ENCODE measurements around the gene ATP7B.
"Not testable (repeated sequence)": the region's sequence is repeated elsewhere in the genome, so short reads cannot be mapped to it uniquely, and the experiment has no call there.

The ATP7B gene

GRCh38 chr13:51999921-52000320 is 11.3 kb downstream of the ATP7B start:
- no peak for TF ChIP-seq POLR2A (IDR thresholded peaks at IDR 0.05; ENCODE audit: low read length)
- TF ChIP-seq GATA1 (IDR thresholded peaks at IDR 0.05; ENCODE audit: low read depth, low read length) = no peak
- no peak for DNase-seq

GRCh38 chr13:51999510-51999911 is 11.7 kb downstream of the ATP7B start:
- TF ChIP-seq POLR2A (IDR thresholded peaks at IDR 0.05; ENCODE audit: low read length) (no peak), GATA1 (IDR thresholded peaks at IDR 0.05; ENCODE audit: low read depth, low read length) (no peak)
- no peak for DNase-seq

- DNase-seq = peak in 1 of 2 experiments; percentile 18
- TF ChIP-seq POLR2A (IDR thresholded peaks at IDR 0.05; ENCODE audit: low read length) (no peak), GATA1 (IDR thresholded peaks at IDR 0.05; ENCODE audit: low read depth, low read length) (no peak)
These were observed 12.3 kb downstream of the ATP7B start for GRCh38 chr13:51998723-51999509.

GRCh38 chr13:51997641-51998330 is 13.5 kb downstream of the ATP7B start:
- no peak for TF ChIP-seq GATA1 (IDR thresholded peaks at IDR 0.05; ENCODE audit: low read depth, low read length)
- TF ChIP-seq POLR2A (IDR thresholded peaks at IDR 0.05; ENCODE audit: low read length) = no peak

GRCh38 chr13:51997186-51997585 is 14.1 kb downstream of the ATP7B start:
- no peak for DNase-seq
- TF ChIP-seq POLR2A (IDR thresholded peaks at IDR 0.05; ENCODE audit: low read length) (no peak), GATA1 (IDR thresholded peaks at IDR 0.05; ENCODE audit: low read depth, low read length) (no peak)

More at GRCh38 chr13:51997641-51998330, 13.5 kb downstream of the ATP7B start:
- DNase-seq = no peak

- peak; percentile 26 to 62 for DNase-seq
- TF ChIP-seq GATA1 (IDR thresholded peaks at IDR 0.05; ENCODE audit: low read depth, low read length) (no peak), POLR2A (IDR thresholded peaks at IDR 0.05; ENCODE audit: low read length) (peak; percentile 53)
These were observed 14.6 kb downstream of the ATP7B start for GRCh38 chr13:51996641-51997040.

- DNase-seq = peak; percentile 29 to 51
- TF ChIP-seq POLR2A (IDR thresholded peaks at IDR 0.05; ENCODE audit: low read length) (peak; percentile 71), GATA1 (IDR thresholded peaks at IDR 0.05; ENCODE audit: low read depth, low read length) (no peak)
These were observed 15.3 kb downstream of the ATP7B start for GRCh38 chr13:51995677-51996551.

- TF ChIP-seq POLR2A (IDR thresholded peaks at IDR 0.05; ENCODE audit: low read length) = peak; percentile 52
- TF ChIP-seq GATA1 (IDR thresholded peaks at IDR 0.05; ENCODE audit: low read depth, low read length) = no peak
- no peak for DNase-seq
These were observed 17.5 kb downstream of the ATP7B start for GRCh38 chr13:51993713-51994112.

- TF ChIP-seq POLR2A (IDR thresholded peaks at IDR 0.05; ENCODE audit: low read length) (no peak), GATA1 (IDR thresholded peaks at IDR 0.05; ENCODE audit: low read depth, low read length) (no peak)
- no peak for DNase-seq
These were observed 22.1 kb downstream of the ATP7B start for GRCh38 chr13:51988988-51989618.

GRCh38 chr13:51984904-51985303 is 26.3 kb downstream of the ATP7B start:
- not testable (repeated sequence) for DNase-seq

- DNase-seq = not testable (repeated sequence)
These were observed 28.0 kb downstream of the ATP7B start for GRCh38 chr13:51983292-51983691.

- TF ChIP-seq GATA1 (IDR thresholded peaks at IDR 0.05; ENCODE audit: low read depth, low read length) (no peak), POLR2A (IDR thresholded peaks at IDR 0.05; ENCODE audit: low read length) (no peak)
- DNase-seq = no peak
These were observed 29.9 kb downstream of the ATP7B start for GRCh38 chr13:51981355-51981754.

- TF ChIP-seq POLR2A (IDR thresholded peaks at IDR 0.05; ENCODE audit: low read length) (no peak), GATA1 (IDR thresholded peaks at IDR 0.05; ENCODE audit: low read depth, low read length) (no peak)
- DNase-seq = no peak
These were observed 30.3 kb downstream of the ATP7B start for GRCh38 chr13:51980908-51981307.
